CMK (cell line): ENCODE data around the gene PRSS36.
"Not testable (repeated sequence)": the region's sequence is repeated elsewhere in the genome, so short reads cannot be mapped to it uniquely, and the experiment has no call there.

Experiments
- DNase-seq: peaks from one replicate; pipeline ENCODE4 v3.0.0-alpha.2; 2010; ENCODE audit warnings: low read depth

Gene PRSS36

GRCh38 chr16:31141489-31142108 is 8.3 kb downstream of the PRSS36 start:
- no peak for DNase-seq

- DNase-seq = not testable (repeated sequence)
Observed at GRCh38 chr16:31141071-31141469, 8.8 kb downstream of the PRSS36 start.

GRCh38 chr16:31138621-31139578 is 11.0 kb downstream of the PRSS36 start:
- no peak for DNase-seq

GRCh38 chr16:31136822-31137499 is 12.9 kb downstream of the PRSS36 start:
- not testable (repeated sequence) for DNase-seq

- no peak for DNase-seq
Observed at GRCh38 chr16:31136287-31136662, 13.6 kb downstream of the PRSS36 start.

- no peak for DNase-seq
Observed at GRCh38 chr16:31135535-31136286, 14.2 kb downstream of the PRSS36 start, which contains the start of gene PRSS8. TSS of gene PRSS8 (minus strand) at chr16:31135727. CDS start at chr16:31135498, 229 bp downstream.

- DNase-seq = no peak
Observed at GRCh38 chr16:31134625-31135534, 15.0 kb downstream of the PRSS36 start.

- no peak for DNase-seq
Observed at GRCh38 chr16:31134091-31134571, 15.7 kb downstream of the PRSS36 start.

- DNase-seq = no peak
Observed at GRCh38 chr16:31133046-31133501, 16.8 kb downstream of the PRSS36 start.

GRCh38 chr16:31132303-31132979 is 17.4 kb downstream of the PRSS36 start:
- no peak for DNase-seq

GRCh38 chr16:31131841-31132271 is 18.0 kb downstream of the PRSS36 start:
- DNase-seq = no peak

GRCh38 chr16:31131416-31131815 is 18.4 kb downstream of the PRSS36 start:
- no peak for DNase-seq

GRCh38 chr16:31130899-31131298 is 19.0 kb downstream of the PRSS36 start:
- DNase-seq = no peak

- DNase-seq = no peak
Observed at GRCh38 chr16:31130336-31130891, 19.5 kb downstream of the PRSS36 start.

GRCh38 chr16:31129568-31130335 is 20.1 kb downstream of the PRSS36 start:
- DNase-seq = no peak

GRCh38 chr16:31128711-31129567 is 20.9 kb downstream of the PRSS36 start:
- peak; percentile 92 for DNase-seq

GRCh38 chr16:31127182-31127581 is 22.7 kb downstream of the PRSS36 start:
- DNase-seq = no peak

- DNase-seq = no peak
Observed at GRCh38 chr16:31125844-31126243, 24.0 kb downstream of the PRSS36 start.
